ENCODE measurements around the gene SIGLEC10.
"Not testable (repeated sequence)": the region's sequence is repeated elsewhere in the genome, so short reads cannot be mapped to it uniquely, and the experiment has no call there.

SIGLEC10 gene

GRCh38 chr19:51407511-51408131 lies 9.8 kb downstream of the SIGLEC10 start:
- no peak overlapping the region for H3K9ac ChIP-seq (ENCODE audit: low read length)

GRCh38 chr19:51402117-51402516 lies 15.3 kb downstream of the SIGLEC10 start:
- Histone ChIP-seq H3K4me3 (ENCODE audit: low read length) (no peak overlapping the region), H3K9ac (ENCODE audit: low read length) (no peak overlapping the region), H4K20me1 (ENCODE audit: insufficient read depth, low read length) (no peaks in the 10 kb centered on the region), H3K27me3 (ENCODE audit: low read depth, low read length) (no peaks in the 10 kb centered on the region), H3K27ac (ENCODE audit: low read length) (no peak overlapping the region), H3K4me2 (ENCODE audit: low read length) (no peak overlapping the region), H3K79me2 (ENCODE audit: low read length) (no peaks in the 10 kb centered on the region), H3K36me3 (replicated peaks; ENCODE audit: low read depth, low read length) (peaks cover 28% of the 10 kb centered on the region), H3K9me3 (ENCODE audit: insufficient read depth, low read length) (peaks cover 21% of the 10 kb centered on the region), H2AFZ (ENCODE audit: low read depth, low read length) (no peak overlapping the region), H3K4me1 (ENCODE audit: low read length) (peaks cover 5% of the 10 kb centered on the region)
- TF ChIP-seq CTCF (IDR thresholded peaks at IDR 0.05; ENCODE audit: low read depth, low read length) (no peak), EZH2phosphoT487 (IDR thresholded peaks at IDR 0.05; ENCODE audit: low read depth) (no peak)

More at GRCh38 chr19:51407511-51408131, 9.8 kb downstream of the SIGLEC10 start:
- Histone ChIP-seq H3K36me3 (replicated peaks; ENCODE audit: low read depth, low read length) (peaks cover 35% of the 10 kb centered on the region), H3K27ac (ENCODE audit: low read length) (0 out of 2 replicates have a peak overlapping the region, but pooled peaks have one; percentile 1), H3K9me3 (ENCODE audit: insufficient read depth, low read length) (peaks cover 9% of the 10 kb centered on the region; the same call in 1 of the 2 replicates), H3K27me3 (ENCODE audit: low read depth, low read length) (no peaks in the 10 kb centered on the region), H3K79me2 (ENCODE audit: low read length) (no peaks in the 10 kb centered on the region), H3K4me3 (ENCODE audit: low read length) (no peak overlapping the region), H3K4me1 (ENCODE audit: low read length) (peaks cover 29% of the 10 kb centered on the region), H2AFZ (ENCODE audit: low read depth, low read length) (no peak overlapping the region), H3K4me2 (ENCODE audit: low read length) (peak overlapping the region; percentile 2), H4K20me1 (ENCODE audit: insufficient read depth, low read length) (no peaks in the 10 kb centered on the region)
- TF ChIP-seq EZH2phosphoT487 (IDR thresholded peaks at IDR 0.05; ENCODE audit: low read depth), result no peak
- TF ChIP-seq CTCF (IDR thresholded peaks at IDR 0.05; ENCODE audit: low read depth, low read length), result peak; percentile 67

- H3K27ac ChIP-seq (ENCODE audit: low read length); H2AFZ ChIP-seq (ENCODE audit: low read depth, low read length); H3K27me3 ChIP-seq (ENCODE audit: low read depth, low read length); H3K9ac ChIP-seq (ENCODE audit: low read length); H3K4me3 ChIP-seq (ENCODE audit: low read length); H3K4me2 ChIP-seq (ENCODE audit: low read length); H4K20me1 ChIP-seq (ENCODE audit: insufficient read depth, low read length); H3K79me2 ChIP-seq (ENCODE audit: low read length): not testable (repeated sequence)
- H3K36me3 ChIP-seq (replicated peaks; ENCODE audit: low read depth, low read length), result peaks cover 20% of the 10 kb centered on the region
- peaks cover 15% of the 10 kb centered on the region for H3K4me1 ChIP-seq (ENCODE audit: low read length)
- peaks cover 21% of the 10 kb centered on the region for H3K9me3 ChIP-seq (ENCODE audit: insufficient read depth, low read length)
These were observed 17.5 kb downstream of the SIGLEC10 start for GRCh38 chr19:51399936-51400335.

- Histone ChIP-seq H3K4me2 (ENCODE audit: low read length) (no peak overlapping the region), H3K27ac (ENCODE audit: low read length) (no peak overlapping the region), H3K36me3 (replicated peaks; ENCODE audit: low read depth, low read length) (peaks cover 20% of the 10 kb centered on the region), H3K79me2 (ENCODE audit: low read length) (peaks cover 5% of the 10 kb centered on the region), H4K20me1 (ENCODE audit: insufficient read depth, low read length) (no peaks in the 10 kb centered on the region), H3K4me3 (ENCODE audit: low read length) (no peak overlapping the region), H2AFZ (ENCODE audit: low read depth, low read length) (no peak overlapping the region), H3K4me1 (ENCODE audit: low read length) (peaks cover 15% of the 10 kb centered on the region), H3K9ac (ENCODE audit: low read length) (no peak overlapping the region), H3K9me3 (ENCODE audit: insufficient read depth, low read length) (peaks cover 21% of the 10 kb centered on the region), H3K27me3 (ENCODE audit: low read depth, low read length) (no peaks in the 10 kb centered on the region)
- TF ChIP-seq EZH2phosphoT487 (IDR thresholded peaks at IDR 0.05; ENCODE audit: low read depth) (no peak), CTCF (IDR thresholded peaks at IDR 0.05; ENCODE audit: low read depth, low read length) (no peak)
These were observed 18.2 kb downstream of the SIGLEC10 start for GRCh38 chr19:51399231-51399630.
